GM18520 (cell line): Measurements from ENCODE around the gene PFN4.
"Not testable (repeated sequence)": the region's sequence is repeated elsewhere in the genome, so short reads cannot be mapped to it uniquely, and the experiment has no call there.

ENCODE experiments used
- ATAC-seq: cut with Tn5 transposase; IDR thresholded peaks from one replicate; pipeline ENCODE4 v1.9.1; 2021; ENCODE audit not compliant: unreplicated experiment

Gene PFN4

GRCh38 chr2:24115057-24115456 is 8.1 kb downstream of the PFN4 start:
- ATAC-seq: no peak

GRCh38 chr2:24111407-24111901 is 11.7 kb downstream of the PFN4 start:
- ATAC-seq: no peak

- ATAC-seq: no peak
Observed at GRCh38 chr2:24110660-24111303, 12.4 kb downstream of the PFN4 start.

GRCh38 chr2:24109431-24109830 is 13.7 kb downstream of the PFN4 start:
- not testable (repeated sequence) for ATAC-seq

GRCh38 chr2:24107336-24107735 is 15.8 kb downstream of the PFN4 start:
- no peak for ATAC-seq

GRCh38 chr2:24106786-24107185 is 16.3 kb downstream of the PFN4 start:
- no peak for ATAC-seq

GRCh38 chr2:24105816-24106215 is 17.3 kb downstream of the PFN4 start:
- ATAC-seq: no peak

- ATAC-seq: no peak
Observed at GRCh38 chr2:24104906-24105305, 18.2 kb downstream of the PFN4 start.

- ATAC-seq: no peak
Observed at GRCh38 chr2:24104110-24104650, 19.0 kb downstream of the PFN4 start.

GRCh38 chr2:24102677-24103076 is 20.5 kb downstream of the PFN4 start:
- ATAC-seq: no peak

GRCh38 chr2:24101992-24102391 is 21.1 kb downstream of the PFN4 start:
- ATAC-seq: no peak

- not testable (repeated sequence) for ATAC-seq
Observed at GRCh38 chr2:24100732-24101131, 22.4 kb downstream of the PFN4 start.

GRCh38 chr2:24095171-24095677 is 27.9 kb downstream of the PFN4 start:
- not testable (repeated sequence) for ATAC-seq

- not testable (repeated sequence) for ATAC-seq
Observed at GRCh38 chr2:24093270-24093669, 29.9 kb downstream of the PFN4 start.

- ATAC-seq: no peak
Observed at GRCh38 chr2:24088821-24089359, 34.2 kb downstream of the PFN4 start.

GRCh38 chr2:24087032-24087431 is 36.1 kb downstream of the PFN4 start:
- ATAC-seq: no peak

GRCh38 chr2:24086241-24086640 is 36.9 kb downstream of the PFN4 start:
- ATAC-seq: no peak

- no peak for ATAC-seq
Observed at GRCh38 chr2:24085200-24085489, 38.0 kb downstream of the PFN4 start.

- ATAC-seq: peak; percentile 60
Observed at GRCh38 chr2:24084386-24085199, 38.5 kb downstream of the PFN4 start, which contains the start of gene TP53I3. Gene TP53I3 (minus strand): TSS chr2:24084834. CDS start chr2:24084326, 508 bp downstream.

GRCh38 chr2:24083567-24084385 is 39.4 kb downstream of the PFN4 start:
- ATAC-seq: peak; percentile 71
